Keratinocyte (primary cell): ENCODE results near the gene SPDYC. TPM values are rescaled to one million over a fixed set of nuclear protein-coding genes. Genes with fewer than 3 reads are reported as not detected.

Experiments used
- DNase-seq: peaks from one replicate; pipeline ENCODE4 v3.0.0-alpha.2; 2011; ENCODE audit warnings: low read depth, missing footprints, low spot score
- FAIRE-seq: peaks from 2 replicates; lab custom pipeline; 2011; peaks lifted over from hg19 to GRCh38; lab: Jason Lieb, UNC
- H2AFZ ChIP-seq: 2 replicates; pipeline ENCODE4 v1.6.0; 2012; ENCODE audit warnings: low read length, control low read depth, inconsistent platforms; ENCODE audit not compliant: control insufficient read depth
- H3K27ac ChIP-seq: 2 replicates; pipeline ENCODE4 v1.5.1; 2011; ENCODE audit warnings: low read length; ENCODE audit not compliant: control insufficient read depth, insufficient read depth
- H3K27me3 ChIP-seq: 3 replicates; pipeline ENCODE4 v1.6.0; 2011; ENCODE audit warnings: low read length; ENCODE audit not compliant: control insufficient read depth, insufficient read depth; ENCODE audit errors: extremely low read depth
- H3K36me3 ChIP-seq, 2 experiments: 2 replicates in 1 of 2; 3 replicates in 1 of 2; pipeline ENCODE4 v1.5.1; 2011; ENCODE audit warnings: low read length in 2 of 2, mild to moderate bottlenecking in 1 of 2; ENCODE audit not compliant: control insufficient read depth in 2 of 2, insufficient read depth in 2 of 2; ENCODE audit errors: extremely low read depth in 1 of 2
- H3K4me1 ChIP-seq: 3 replicates; pipeline ENCODE4 v1.5.1; 2011; ENCODE audit warnings: low read length; ENCODE audit not compliant: control insufficient read depth, insufficient read depth; ENCODE audit errors: extremely low read depth
- H3K4me2 ChIP-seq: 3 replicates; pipeline ENCODE4 v1.6.0; 2011; ENCODE audit warnings: low read depth, low read length; ENCODE audit not compliant: control insufficient read depth, insufficient read depth; ENCODE audit errors: extremely low read depth
- H3K4me3 ChIP-seq, 3 experiments: fragments of 200-600 bp in 1 of 3; sonication (generic) in 1 of 3; 2 replicates in 2 of 3; 3 replicates in 1 of 3; pipeline ENCODE4 v1.5.1; 2011 to 2016; ENCODE audit warnings: low read length in 3 of 3, mild to moderate bottlenecking in 3 of 3, control low read depth in 2 of 3, inconsistent platforms in 1 of 3, low read depth in 1 of 3, mixed read lengths in 1 of 3, mixed run types in 1 of 3, moderate library complexity in 1 of 3; ENCODE audit not compliant: control insufficient read depth in 2 of 3, insufficient read depth in 2 of 3; ENCODE audit errors: extremely low read depth in 1 of 3
- H3K79me2 ChIP-seq: 2 replicates; pipeline ENCODE4 v1.6.0; 2012; ENCODE audit warnings: low read length; ENCODE audit not compliant: control insufficient read depth, insufficient read depth
- H3K9ac ChIP-seq: 3 replicates; pipeline ENCODE4 v1.6.0; 2011; ENCODE audit warnings: low read length; ENCODE audit not compliant: control insufficient read depth, insufficient read depth; ENCODE audit errors: extremely low read depth
- H3K9me1 ChIP-seq: 3 replicates; pipeline ENCODE4 v1.6.0; 2011; ENCODE audit warnings: low read length; ENCODE audit not compliant: control insufficient read depth, insufficient read depth; ENCODE audit errors: extremely low read depth
- H3K9me3 ChIP-seq: 2 replicates; pipeline ENCODE4 v1.5.1; 2012; ENCODE audit warnings: low read depth, low read length; ENCODE audit not compliant: control insufficient read depth
- H4K20me1 ChIP-seq: 3 replicates; pipeline ENCODE4 v1.6.0; 2011; ENCODE audit warnings: low read length; ENCODE audit not compliant: control insufficient read depth, insufficient read depth; ENCODE audit errors: extremely low read depth
- EZH2 ChIP-seq: IDR thresholded peaks from one replicate; pipeline ENCODE4 v1.6.1; 2012; ENCODE audit warnings: inconsistent platforms, mild to moderate bottlenecking, low read length, moderate library complexity
- dilution Hi-C: fragments of 300-500 bp; cut with MboI; formaldehyde crosslinking; loops from one replicate; pipeline ENCODE4 v1.7.0; 2020; ENCODE audit warnings: low sequenced_read_pairs; ENCODE audit not compliant: extremely low pct_ligation_motif_present
- polyA plus RNA-seq, 5 experiments: library from polyadenylated mRNA; depleted of rRNA in 3 of 5; stranded (reverse) in 3 of 5; stranded (forward) in 1 of 5; unstranded in 1 of 5; fragments of >200 nt; gene quantifications; 1 replicate in 1 of 5; 2 replicates in 3 of 5; 3 replicates in 1 of 5; pipeline versions ENCODE4 v1.2.1 to v1.2.3, GENCODE V29; 2011 to 2012; ENCODE audit warnings: missing spikeins in 2 of 5, low read depth in 1 of 5, low replicate concordance in 1 of 5
- TF ChIP-seq, protein P1 (sequence below), 3 experiments: IDR thresholded peaks in 1 of 3; conservative IDR thresholded peaks in 1 of 3; optimal IDR thresholded peaks in 1 of 3; 2 replicates in 2 of 3; 3 replicates in 1 of 3; pipeline versions ENCODE3 to v1.5.1; 2011; ENCODE audit warnings: low read length in 3 of 3, mild to moderate bottlenecking in 3 of 3, moderate library complexity in 2 of 3, control low read depth in 1 of 3, inconsistent platforms in 1 of 3; ENCODE audit not compliant: insufficient read depth in 2 of 3; ENCODE audit errors: extremely low read depth in 1 of 3

Gene SPDYC
- polyA plus RNA-seq, 1 donor (not counting 4 experiments of a cell fraction or from before 2014, with no cell fraction given) = not detected

GRCh38 chr11:65184146-65184545 lies 14.1 kb downstream of the SPDYC start:
- Histone ChIP-seq H3K4me1 (peaks cover 24% of the 10 kb centered on the region), H3K36me3 (peaks cover 33 to 45% of the 10 kb centered on the region in 2 experiments), H3K27me3 (no peaks in the 10 kb centered on the region), H3K9me1 (no peaks in the 10 kb centered on the region), H3K4me2 (peak overlapping the region; percentile 82), H3K9me3 (no peaks in the 10 kb centered on the region), H3K9ac (peak overlapping the region; percentile 91), H2AFZ (no peak overlapping the region), H3K79me2 (peaks cover 79% of the 10 kb centered on the region), H4K20me1 (peaks cover 16% of the 10 kb centered on the region), H3K27ac (peak overlapping the region; percentile 85), H3K4me3 (peak overlapping the region; percentile 78 to 83 (median 83))
- FAIRE-seq (no peak), DNase-seq (no peak)
- TF ChIP-seq, protein P1, sequence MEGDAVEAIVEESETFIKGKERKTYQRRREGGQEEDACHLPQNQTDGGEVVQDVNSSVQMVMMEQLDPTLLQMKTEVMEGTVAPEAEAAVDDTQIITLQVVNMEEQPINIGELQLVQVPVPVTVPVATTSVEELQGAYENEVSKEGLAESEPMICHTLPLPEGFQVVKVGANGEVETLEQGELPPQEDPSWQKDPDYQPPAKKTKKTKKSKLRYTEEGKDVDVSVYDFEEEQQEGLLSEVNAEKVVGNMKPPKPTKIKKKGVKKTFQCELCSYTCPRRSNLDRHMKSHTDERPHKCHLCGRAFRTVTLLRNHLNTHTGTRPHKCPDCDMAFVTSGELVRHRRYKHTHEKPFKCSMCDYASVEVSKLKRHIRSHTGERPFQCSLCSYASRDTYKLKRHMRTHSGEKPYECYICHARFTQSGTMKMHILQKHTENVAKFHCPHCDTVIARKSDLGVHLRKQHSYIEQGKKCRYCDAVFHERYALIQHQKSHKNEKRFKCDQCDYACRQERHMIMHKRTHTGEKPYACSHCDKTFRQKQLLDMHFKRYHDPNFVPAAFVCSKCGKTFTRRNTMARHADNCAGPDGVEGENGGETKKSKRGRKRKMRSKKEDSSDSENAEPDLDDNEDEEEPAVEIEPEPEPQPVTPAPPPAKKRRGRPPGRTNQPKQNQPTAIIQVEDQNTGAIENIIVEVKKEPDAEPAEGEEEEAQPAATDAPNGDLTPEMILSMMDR (optimal IDR thresholded peaks at IDR 0.05 in 1 of 3, IDR thresholded peaks at IDR 0.05 in 1 of 3, conservative IDR thresholded peaks at IDR 0.05 in 1 of 3; ENCODE audit: extremely low read depth in 1 of 3, insufficient read depth in 2 of 3, low read length in 3 of 3) = no peak
- no peak for TF ChIP-seq EZH2
- dilution Hi-C loops = no loop called here

GRCh38 chr11:65185171-65185570 lies 15.1 kb downstream of the SPDYC start:
- FAIRE-seq (no peak), DNase-seq (no peak)
- no peak overlapping the region for H3K4me3 ChIP-seq
- H3K4me2 ChIP-seq = no peak overlapping the region
- H3K27ac ChIP-seq = no peak overlapping the region
- H3K79me2 ChIP-seq = peaks cover 87% of the 10 kb centered on the region
- peaks cover 22% of the 10 kb centered on the region for H3K4me1 ChIP-seq
- peaks cover 41 to 51% of the 10 kb centered on the region in 2 experiments for H3K36me3 ChIP-seq
- H3K9me1 ChIP-seq = no peaks in the 10 kb centered on the region
- dilution Hi-C loops = no loop called here
- H3K9me3 ChIP-seq = no peaks in the 10 kb centered on the region
- H3K9ac ChIP-seq = no peak overlapping the region
- H4K20me1 ChIP-seq = peaks cover 21% of the 10 kb centered on the region
- H2AFZ ChIP-seq = no peak overlapping the region
- no peaks in the 10 kb centered on the region for H3K27me3 ChIP-seq
- no peak for TF ChIP-seq EZH2
- TF ChIP-seq, protein P1 (optimal IDR thresholded peaks at IDR 0.05 in 1 of 3, IDR thresholded peaks at IDR 0.05 in 1 of 3, conservative IDR thresholded peaks at IDR 0.05 in 1 of 3; ENCODE audit: extremely low read depth in 1 of 3, insufficient read depth in 2 of 3, low read length in 3 of 3) = no peak
